Activated T-cell treated with anti-CD3 and anti-CD28 coated beads for 48 hours (primary cell): ENCODE results near the gene INTS4.
"Not testable (repeated sequence)": the region's sequence is repeated elsewhere in the genome, so short reads cannot be mapped to it uniquely, and the experiment has no call there.

ENCODE experiments used
- DNase-seq: peaks from one replicate; pipeline ENCODE4 v3.0.0-alpha.2; 2020; ENCODE audit warnings: low read depth

The INTS4 gene, protein sequence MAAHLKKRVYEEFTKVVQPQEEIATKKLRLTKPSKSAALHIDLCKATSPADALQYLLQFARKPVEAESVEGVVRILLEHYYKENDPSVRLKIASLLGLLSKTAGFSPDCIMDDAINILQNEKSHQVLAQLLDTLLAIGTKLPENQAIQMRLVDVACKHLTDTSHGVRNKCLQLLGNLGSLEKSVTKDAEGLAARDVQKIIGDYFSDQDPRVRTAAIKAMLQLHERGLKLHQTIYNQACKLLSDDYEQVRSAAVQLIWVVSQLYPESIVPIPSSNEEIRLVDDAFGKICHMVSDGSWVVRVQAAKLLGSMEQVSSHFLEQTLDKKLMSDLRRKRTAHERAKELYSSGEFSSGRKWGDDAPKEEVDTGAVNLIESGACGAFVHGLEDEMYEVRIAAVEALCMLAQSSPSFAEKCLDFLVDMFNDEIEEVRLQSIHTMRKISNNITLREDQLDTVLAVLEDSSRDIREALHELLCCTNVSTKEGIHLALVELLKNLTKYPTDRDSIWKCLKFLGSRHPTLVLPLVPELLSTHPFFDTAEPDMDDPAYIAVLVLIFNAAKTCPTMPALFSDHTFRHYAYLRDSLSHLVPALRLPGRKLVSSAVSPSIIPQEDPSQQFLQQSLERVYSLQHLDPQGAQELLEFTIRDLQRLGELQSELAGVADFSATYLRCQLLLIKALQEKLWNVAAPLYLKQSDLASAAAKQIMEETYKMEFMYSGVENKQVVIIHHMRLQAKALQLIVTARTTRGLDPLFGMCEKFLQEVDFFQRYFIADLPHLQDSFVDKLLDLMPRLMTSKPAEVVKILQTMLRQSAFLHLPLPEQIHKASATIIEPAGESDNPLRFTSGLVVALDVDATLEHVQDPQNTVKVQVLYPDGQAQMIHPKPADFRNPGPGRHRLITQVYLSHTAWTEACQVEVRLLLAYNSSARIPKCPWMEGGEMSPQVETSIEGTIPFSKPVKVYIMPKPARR

DNA sequence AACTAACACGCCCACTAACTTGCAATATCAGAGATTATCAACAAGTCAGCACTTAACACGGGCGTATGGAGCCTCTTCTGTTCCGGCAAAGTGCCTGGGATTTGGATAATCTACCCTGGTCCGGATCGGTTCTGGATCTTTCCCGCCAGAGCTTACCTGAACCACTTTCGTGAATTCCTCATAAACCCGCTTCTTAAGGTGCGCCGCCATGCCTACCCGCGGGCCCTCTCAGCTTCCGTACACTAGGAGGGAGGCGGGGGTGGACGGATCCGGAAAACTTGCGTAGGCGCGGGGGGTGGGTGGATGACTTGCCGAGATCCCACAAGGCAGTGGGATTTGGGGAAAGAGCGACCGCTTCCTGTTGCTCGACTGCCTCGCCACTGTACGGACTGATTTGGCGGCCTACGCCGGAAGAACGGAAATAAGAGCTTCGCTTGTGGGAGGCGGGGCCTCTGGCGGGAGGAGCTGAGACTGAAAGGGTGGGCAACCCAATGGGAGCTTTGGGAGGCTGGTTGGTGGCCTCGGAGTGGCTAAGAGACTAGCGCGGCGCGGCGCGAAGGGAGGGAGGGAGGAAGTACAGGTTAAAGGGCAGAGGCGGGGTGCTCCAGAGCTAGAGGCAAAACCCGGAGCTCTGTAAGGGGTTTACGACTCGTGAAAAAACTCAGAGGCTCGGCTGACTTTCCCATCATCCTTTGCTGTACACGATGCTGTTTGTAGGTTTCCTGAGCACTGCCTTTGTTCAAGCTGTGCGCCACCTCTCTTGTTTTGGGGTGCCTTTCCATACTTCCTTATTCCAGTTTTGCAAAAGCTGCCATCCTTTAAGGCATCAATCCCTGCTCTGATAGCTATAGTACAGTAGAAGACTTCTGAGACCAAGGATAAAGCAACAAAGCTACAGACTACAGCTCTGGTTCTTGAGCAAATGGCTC, at the start of gene INTS4:
TSS of gene INTS4 (minus strand) at position 235 of the 929 bp plus-strand sequence. CDS start at position 210, 25 bp downstream.
- peak; percentile 94 for DNase-seq

DNA sequence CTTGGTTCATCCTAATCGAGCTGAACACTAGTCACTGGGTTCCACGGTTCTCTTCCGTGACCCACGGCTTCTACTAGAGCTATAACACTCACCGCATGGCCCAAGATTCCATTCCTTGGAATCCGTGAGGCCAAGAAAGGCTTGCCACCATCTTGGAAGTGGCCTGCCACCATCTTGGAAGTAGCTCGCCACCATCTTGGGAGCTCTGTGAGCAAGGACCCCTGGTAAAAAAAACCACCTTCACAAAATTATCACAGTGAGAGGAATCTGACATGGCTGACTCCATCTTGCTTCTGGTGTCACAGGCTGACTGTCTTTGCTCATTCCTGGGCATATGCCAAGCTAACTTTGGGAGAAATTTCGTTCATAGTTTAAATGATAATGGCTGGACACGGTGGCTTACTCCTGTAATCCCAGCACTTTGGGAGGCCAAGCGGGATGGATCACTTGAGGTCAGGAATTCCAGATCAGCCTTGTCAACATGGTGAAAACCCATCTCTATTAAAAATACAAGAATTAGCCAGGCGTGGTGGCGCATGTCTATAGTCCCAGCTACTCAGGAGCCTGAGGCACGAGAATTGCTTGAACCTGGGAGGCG, 47.5 kb upstream of the INTS4 start:
- no peak for DNase-seq

DNA sequence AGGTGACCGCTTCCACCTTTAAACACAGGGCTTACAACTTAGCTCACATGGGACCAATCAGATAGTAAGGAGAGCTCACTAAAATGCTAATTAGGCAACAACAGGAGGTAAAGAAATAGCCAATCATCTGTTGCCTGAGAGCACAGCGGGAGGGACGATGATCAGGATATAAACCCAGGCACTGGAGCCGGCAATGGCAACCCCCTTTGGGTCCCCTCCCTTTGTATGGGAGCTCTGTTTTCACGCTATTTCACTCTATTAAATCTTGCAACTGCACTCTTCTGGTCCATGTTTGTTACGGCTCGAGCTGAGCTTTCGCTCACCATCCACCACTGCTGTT, 46.9 kb upstream of the INTS4 start:
- not testable (repeated sequence) for DNase-seq

DNA sequence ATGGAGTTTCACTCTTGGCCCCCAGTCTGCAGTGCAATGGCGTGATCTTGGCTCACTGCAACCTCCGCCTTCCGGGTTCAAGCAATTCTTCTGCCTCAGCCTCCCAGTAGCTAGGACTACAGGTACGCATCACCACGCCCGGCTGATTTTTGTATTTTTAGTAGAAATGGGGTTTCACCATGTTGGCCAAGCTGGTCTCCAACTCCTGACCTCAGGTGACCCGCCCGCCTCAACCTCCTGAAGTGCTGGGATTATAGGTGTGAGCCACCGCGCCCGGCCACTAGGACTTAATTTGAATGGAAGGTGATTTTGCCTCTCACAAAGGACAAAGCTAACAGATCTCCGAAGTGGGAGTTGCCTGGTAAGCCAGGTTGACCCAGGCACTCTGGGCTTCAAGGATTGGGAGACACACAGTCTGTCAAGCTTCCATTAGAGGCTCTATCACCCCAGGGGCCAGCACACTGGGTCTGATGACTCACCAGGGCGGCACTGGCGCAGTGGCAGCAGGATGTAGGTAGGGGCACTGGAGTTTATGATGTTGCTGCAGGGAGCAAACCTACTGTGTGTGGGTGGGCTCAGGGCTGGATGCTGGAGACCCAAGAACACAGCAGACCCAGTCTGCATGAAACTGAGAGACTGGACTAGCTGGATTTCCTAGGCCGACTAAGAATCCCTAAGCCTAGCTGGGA, 46.4 kb upstream of the INTS4 start:
- no peak for DNase-seq

DNA sequence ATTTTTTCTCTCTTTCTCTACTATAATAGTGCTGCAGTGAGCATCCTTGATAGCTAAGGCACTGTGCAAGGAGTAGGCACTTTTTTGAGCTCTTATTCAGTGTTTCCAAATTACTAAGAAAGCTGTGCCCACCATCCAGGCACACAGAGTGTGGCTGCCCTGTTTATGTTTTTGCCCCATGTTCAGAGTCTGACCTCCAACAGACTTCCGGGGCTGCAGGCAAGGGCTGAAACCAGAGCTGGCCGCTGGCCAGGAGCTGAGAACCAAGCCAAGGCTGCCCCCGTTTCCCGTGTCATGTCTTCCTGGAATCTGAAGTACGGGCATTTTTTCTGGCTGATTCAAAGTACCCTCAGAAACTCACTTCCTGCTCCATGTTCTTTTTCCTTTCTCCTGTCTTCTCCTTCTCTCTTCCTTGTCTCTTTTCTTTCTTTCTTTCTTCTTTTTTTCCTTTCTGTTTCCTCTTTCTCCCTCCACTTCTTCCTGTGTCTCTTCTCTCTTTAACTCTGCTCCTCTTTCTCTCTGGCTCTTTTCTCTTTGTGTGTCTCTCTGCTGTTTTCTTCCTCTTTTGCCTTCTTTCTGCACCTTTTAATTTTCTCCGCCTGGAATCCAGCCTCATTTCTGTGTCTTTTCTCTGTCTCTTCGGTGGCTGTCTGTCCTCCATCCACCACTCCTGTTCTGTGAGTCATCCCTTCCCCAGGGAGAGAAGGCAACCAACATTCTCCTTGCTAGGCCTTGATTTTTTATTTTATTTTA, 45.6 kb upstream of the INTS4 start:
- peak; percentile 15 for DNase-seq

DNA sequence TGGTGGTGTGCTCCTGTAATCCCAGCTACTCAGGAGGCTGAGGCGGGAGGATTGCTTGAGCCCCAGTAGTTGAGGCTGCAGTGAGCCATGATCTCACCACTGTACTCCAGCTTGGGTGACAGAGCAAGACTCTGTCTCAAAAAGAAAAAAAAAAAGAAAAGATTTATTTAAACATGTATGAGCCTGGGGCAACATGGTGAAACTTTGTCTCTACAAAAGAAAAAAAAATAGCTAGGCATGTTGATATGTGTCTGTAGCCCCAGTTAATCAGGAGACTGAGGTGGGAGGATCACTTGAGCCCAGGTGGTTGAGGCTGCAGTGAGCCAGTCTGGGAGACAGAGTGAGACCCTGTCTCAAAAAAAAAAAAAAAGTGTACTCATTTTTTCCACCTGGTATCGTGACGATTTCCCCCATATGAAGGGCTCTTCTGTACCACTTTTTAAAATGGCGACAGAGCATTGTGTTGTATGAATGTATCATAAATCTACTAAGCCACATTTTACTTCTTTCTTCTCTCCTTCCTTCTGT, 45.0 kb upstream of the INTS4 start:
- DNase-seq: no peak

DNA sequence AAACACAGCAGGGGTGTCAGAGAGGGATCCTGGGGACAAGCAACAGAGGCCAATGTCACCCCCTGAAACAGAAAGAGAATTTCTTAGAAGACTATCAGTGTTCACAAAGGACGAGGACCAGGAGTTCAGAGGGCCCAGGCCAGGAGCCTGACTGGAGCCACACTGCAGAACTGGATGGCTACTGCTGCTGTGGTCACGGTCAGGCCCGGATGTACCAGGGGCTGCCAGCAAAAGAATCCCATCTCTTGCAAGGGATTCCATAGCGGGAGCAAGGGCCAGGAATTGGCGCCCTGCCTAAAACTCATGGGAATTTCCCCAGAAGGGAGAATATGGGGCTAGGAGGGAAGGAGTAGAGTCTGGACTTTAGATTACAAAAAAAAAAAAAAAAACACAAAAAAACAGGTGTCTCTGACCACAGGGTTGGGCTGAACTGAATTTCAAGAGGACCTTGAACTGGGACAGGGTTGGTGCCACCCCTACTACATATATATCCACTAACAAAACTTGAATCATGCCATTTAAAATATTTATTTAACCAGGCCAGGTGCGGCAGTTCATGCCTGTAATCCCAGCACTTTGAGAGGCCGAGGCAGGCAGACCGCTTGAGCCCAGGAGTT, 44.3 kb upstream of the INTS4 start:
- DNase-seq: no peak

DNA sequence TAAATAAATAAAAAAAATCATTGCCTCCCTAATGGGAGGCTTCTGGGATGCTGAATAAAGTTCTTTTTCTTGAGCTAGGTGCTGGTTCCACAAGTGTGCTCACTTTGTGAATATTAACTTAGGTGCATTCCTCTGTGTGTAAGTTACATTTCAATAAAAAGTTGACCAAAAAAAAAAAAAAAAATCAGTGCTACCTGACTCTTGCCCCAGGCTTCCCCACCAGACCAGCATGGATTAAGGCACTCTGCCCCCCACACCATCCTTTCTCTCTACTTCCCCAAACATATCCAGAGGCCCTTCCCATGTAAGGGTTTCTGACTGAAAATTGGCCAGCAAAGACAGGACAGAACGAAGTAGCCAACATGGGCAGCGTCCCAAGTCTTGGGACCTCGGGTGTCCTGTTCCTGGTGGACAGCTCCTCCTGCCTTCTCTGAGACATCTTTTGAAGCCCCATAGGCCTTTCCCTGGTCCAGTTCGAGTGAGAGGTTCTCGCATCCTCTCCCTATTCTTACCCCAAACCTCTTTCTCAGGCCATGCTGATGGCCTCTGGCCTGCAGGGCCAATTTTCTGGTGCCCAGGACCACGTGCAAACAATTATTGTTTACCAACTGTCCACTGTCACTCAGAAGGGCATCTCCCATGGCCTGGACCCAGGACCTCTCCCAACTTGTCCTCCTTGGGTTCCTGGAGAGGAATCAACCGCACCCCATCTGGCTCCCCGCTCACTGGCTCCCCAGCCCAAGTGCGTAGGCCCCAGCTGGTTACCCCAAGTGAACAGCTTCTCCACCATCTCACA, 43.6 kb upstream of the INTS4 start:
- no peak for DNase-seq

DNA sequence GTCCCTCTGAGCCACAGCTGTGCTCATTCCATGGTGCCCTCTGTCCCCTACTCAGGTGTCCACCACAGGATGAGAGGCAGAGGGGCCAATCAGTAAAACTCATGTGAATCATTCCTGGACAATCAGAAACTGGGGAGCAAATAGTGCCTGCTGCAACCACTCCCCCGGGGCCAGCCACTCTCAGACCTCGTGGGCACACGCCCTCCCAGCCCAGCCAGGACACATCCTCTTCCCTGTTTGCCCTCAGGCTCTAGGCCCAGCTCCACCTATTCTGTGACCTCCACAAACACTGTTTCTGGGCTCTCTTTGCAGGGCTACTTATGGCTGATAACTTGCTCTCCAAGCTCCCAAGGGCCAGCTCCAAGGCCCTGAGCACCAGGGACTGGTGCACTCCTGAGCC, 42.6 kb upstream of the INTS4 start:
- no peak for DNase-seq

DNA sequence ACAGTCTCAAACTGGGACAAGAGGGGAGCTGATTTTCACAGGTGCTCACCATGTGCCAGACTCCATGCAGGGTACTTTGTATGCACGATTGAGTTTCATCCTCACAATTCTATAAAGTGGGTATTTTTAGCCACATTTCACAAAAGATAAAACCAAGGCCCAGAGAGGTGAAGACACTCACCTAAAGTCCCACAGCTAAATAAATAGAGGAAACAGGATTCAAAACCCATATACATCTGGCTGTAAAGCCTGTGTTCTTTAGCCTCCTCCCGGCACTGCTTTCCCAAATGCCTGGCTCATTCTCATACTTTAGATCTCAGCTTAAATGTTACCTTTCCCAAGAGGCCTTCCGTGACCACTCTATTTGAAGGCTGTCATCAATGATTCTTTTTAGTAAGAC, 41.8 kb upstream of the INTS4 start:
- no peak for DNase-seq

DNA sequence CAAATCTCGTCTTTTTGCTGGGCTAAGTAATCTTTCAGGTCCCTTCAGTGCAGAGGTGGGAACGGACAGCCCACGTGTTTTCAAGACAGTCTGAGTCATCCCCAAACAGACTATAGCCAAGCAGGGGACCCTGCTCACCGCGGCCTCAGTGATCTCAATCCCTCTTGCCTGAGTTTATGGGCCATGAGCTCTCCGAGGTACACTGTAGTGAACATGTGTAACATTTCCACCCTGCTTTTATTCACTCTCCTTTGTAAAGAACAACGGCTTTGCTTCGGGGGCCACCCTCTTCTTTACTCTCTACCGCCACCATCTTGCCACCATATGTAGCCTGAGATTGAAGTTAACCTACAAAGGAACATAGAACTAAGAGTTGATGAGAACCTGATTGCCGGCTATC, 40.2 kb upstream of the INTS4 start:
- no peak for DNase-seq

DNA sequence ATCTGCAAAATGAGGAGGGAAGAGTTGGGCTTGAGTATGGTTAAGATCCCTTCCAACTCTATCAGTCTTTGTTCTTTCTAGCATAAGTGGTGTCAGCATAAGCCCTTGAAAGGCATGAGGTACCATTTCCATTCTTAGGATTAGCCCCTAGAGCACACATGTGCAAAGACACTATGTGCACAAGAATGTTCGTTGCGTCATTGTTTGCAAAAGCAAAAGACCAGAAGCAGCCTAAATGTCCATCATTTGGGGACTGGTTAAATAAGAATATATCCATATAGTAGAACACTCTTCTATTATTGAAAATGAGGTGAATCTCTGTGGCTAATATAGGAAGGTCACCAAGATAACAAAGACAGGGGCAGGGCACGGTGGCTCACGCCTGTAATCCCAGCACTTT, 38.6 kb upstream of the INTS4 start:
- no peak for DNase-seq

DNA sequence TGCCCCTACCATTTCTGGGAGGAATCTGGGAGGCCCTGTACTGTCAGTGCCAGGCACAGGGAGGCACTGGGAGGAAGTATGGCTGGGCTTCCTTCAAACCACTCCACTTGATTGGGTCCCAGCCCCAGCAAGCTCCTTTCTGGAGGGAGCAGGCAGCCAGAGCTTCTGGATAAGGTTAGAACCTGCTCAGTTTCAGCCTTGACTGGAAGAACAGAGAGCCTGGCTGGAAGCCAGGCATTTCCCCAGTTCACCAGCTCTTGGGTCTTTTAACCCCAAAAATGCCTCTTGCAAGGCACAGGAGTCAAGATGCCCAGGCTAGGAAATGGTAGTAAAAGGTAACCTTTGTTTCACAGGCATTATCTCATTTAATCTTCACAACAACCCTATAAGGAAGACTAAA, 37.6 kb upstream of the INTS4 start:
- no peak for DNase-seq

DNA sequence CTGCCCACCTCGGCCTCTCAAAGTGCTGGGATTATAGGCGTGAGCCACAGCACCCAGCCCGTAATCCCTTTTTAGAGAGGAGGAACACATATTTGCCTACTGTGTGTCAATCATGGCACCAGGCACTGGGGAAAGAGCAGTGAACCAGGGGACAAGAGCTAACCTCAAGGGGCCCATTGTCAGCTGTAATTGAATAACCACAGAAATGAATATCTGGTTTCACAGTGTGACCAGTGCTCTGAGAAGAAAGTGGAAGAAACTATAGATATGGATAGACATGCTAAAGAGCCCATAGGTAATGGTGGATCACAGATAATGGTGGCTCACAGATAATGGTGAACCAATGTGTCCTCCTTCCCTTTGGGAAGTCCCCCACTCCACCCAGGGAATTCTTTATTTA, 37.2 kb upstream of the INTS4 start:
- no peak for DNase-seq

DNA sequence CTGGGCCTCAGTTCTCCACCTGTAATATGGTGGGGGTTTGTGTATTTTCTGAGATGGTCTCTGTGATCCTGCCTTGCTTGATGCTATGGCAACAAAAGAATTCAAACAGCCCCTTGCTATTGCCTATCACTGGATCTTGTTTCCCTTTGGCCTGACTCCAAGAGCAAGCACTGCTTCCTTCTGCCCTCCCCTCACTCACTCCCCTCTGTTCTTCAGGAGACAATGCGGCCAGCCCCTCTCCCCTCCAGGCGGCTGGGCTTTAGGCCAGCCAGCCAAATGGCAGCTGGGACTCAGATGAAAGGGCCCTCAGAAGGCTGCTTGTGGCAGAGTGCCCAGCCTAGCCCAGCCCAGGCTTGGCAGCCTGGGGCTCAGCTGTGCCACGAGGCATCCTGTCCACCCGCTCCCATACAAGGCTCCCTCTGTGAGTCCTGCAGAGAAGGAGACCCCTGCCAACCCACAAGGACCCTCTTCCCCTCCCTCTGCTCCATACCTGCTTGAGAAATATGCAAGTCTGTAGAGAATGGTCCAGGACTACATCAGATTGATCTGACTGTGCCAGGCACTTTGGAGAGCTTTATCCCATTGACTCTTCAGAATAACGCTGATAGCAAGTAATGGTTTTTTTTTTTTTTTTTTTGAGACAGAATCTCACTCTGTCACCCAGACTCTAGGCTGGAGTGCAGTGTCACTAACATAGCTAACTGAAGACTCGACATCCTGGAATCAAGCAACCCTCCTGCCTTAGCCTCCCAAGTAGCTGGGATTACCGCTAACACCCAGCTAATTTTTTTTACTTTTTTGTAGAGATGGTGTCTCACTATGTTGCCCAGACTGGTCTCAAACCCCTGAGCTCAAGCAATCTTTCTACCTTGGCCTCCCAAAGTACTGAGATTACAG, 36.2 kb upstream of the INTS4 start:
- DNase-seq: no peak

DNA sequence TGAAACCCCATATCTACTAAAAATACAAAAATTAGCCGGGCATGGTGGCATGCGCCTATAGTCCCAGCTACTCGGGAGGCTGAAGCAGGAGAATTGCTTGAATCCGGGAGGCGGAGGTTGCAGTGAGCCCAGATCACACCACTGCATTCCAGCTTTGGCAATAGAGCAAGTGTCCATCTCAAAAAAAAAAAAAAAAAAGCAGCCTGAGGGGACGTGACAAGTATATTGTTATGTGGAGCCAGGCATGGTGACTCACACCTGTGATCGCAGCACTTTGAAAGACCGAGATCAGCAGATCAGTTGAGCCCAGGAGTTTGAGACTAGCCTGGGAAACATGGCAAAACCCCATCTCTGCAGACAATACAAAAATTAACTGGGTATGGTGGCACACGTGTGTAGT, 34.0 kb upstream of the INTS4 start:
- not testable (repeated sequence) for DNase-seq

DNA sequence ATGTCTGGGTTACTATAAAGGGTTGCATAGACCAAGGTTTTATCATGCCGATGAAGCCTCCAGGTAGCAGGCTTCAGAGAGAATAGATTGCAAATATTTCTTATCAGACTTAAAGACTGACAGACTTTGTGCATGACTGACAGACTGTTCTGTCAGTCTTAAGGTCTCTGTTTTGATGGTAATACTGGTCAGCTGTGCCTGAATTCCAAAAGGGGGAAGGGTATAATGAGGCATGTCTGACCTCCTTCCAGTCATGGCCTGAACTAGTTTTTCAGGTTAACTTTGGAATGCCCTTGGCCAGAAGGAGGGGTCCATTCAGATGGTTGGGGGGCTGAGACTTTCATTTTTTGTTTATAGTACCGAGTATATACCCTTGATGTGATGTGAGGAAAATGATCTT, 33.3 kb upstream of the INTS4 start:
- no peak for DNase-seq

DNA sequence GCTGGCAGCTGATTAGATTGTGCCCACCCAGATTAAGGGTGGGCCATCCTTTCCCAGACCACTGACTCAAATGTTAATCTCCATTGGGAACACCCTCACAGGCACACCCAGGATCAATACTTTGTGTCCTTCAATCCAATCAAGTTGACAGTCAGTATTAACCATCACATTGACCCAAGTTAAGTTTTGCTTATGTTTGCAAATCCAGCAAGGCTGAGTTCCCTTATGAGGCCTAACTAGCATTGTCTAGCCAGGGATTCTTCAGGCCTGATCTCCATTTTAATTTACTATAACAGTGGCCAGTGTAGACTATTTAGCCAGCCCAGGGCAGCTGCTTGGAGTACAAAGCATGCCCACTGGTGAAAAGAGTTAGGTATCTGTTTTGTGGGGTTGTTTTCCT, 30.9 kb upstream of the INTS4 start:
- no peak for DNase-seq
